GM12892 (cell line): ENCODE results near the gene POLR1H.
A peak's percentile ranks its signal among the peaks of the same experiment; 100 is the strongest.

Experiments used
- DNase-seq: peaks from one replicate; pipeline ENCODE4 v3.0.0; 2011; ENCODE audit not compliant: insufficient read length
- FAIRE-seq: peaks from 2 replicates; lab custom pipeline; 2011; peaks lifted over from hg19 to GRCh38; lab: Jason Lieb, UNC
- POLR2A ChIP-seq: IDR thresholded peaks from 2 replicates; pipeline ENCODE4 v1.6.1; 2011; ENCODE audit warnings: low read depth, low read length, control low read depth
- POLR2AphosphoS5 ChIP-seq: IDR thresholded peaks from 2 replicates; pipeline ENCODE4 v1.6.1; 2011; ENCODE audit warnings: low read depth, low read length, control low read depth
- TAF1 ChIP-seq: IDR thresholded peaks from 2 replicates; pipeline ENCODE4 v1.6.1; 2011; ENCODE audit warnings: low read depth, mild to moderate bottlenecking, control low read depth, low read length, borderline replicate concordance

The POLR1H gene

DNA sequence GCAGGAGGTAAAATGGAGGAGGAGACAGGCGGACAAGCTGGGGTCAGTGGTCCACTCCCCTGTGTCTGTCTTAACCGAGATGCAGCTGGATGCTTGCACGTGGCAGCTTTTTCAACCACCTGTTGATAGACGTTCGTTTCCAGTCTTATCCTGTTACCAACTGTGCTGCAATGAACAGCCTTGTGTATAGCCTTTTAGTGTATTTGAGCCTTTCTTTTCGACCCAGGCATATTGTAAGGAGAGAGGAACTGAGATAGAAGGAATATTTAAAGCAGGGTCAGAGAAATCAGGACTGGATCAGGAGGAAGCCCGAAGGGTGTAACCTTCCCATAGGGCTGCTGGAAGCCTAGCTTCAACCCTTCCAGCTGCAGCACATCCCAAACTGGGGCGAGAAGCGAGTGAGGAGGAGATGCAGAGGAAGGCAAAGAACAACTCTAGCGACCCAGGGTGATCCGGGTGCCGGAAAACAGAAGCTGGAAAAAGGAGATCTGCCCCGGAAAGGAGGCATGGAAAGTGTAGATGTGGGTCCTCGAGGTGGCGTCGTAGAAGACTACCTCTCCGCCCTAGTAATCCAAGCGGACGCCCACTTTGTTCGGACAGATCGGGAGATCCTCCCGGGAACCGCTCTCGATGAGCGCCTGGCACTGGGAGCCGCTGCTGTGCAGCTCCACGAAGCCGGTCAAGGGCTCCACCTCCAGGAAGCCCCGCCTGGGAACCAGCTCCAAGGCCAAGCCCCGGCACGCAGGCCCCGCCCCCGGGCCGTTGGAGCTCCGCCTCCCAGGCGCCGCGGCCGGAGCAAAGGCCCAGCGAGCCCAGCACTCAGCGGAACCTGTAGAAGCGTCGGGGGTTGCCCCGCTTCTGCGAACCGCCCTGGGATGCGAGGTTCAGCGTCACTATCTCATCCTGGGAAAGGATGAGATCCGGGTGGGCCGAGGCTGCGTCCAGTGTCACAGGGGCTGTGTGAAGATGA is 40.7 kb downstream of the POLR1H start:
- DNase-seq (peak; percentile 70), FAIRE-seq (peak; percentile 56)
- TF ChIP-seq POLR2A (no peak), TAF1 (no peak), POLR2AphosphoS5 (no peak)

GRCh38 chr6:30102414-30102969 is 41.4 kb downstream of the POLR1H start:
- FAIRE-seq (no peak), DNase-seq (no peak)
- TF ChIP-seq POLR2AphosphoS5 (no peak), POLR2A (no peak), TAF1 (no peak)

GRCh38 chr6:30102970-30103871 is 42.2 kb downstream of the POLR1H start:
- peak; percentile 65 for DNase-seq
- FAIRE-seq: peak; percentile 82

DNA sequence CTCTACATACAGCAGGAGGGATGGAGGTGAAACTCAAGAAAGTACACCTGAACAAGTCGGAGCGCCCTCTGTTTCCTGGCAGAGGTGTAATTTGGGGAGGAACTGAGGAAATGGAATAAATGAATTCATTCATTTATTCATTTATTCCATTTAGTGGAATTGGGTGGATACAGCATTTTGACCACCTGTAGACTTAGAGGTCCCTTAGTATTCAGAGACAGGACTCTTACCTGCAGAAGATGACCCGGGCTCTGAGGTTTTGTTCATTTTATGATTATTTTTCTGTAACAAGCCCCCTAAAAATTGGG is 42.8 kb downstream of the POLR1H start:
- no peak for TF ChIP-seq POLR2A
- no peak for TF ChIP-seq POLR2AphosphoS5
- TF ChIP-seq TAF1: no peak
- DNase-seq (no peak), FAIRE-seq (no peak)

More at GRCh38 chr6:30102970-30103871, 42.2 kb downstream of the POLR1H start:
- no peak for TF ChIP-seq TAF1
- no peak for TF ChIP-seq POLR2A
- TF ChIP-seq POLR2AphosphoS5: no peak

DNA sequence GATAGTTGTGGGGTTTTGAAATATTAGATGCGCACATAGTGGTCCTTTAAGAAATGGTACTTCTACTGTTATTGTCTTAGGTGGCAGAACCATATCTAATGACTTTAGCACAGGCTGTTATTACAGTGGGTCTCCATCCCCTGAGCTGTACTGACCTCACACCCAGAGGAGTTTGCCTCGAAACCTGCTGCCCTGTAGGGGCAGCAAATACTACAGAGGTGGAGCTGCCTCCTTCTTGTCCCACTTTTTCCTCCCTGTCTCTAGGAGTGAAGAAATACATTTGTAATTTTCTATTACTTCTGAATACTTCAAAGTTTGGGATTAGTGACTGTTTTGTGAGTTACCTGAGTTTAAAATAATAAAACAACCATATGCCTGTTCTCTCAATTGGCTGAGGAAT is 43.6 kb downstream of the POLR1H start:
- no peak for DNase-seq
- no peak for FAIRE-seq
- no peak for TF ChIP-seq TAF1
- TF ChIP-seq POLR2AphosphoS5: no peak
- no peak for TF ChIP-seq POLR2A

DNA sequence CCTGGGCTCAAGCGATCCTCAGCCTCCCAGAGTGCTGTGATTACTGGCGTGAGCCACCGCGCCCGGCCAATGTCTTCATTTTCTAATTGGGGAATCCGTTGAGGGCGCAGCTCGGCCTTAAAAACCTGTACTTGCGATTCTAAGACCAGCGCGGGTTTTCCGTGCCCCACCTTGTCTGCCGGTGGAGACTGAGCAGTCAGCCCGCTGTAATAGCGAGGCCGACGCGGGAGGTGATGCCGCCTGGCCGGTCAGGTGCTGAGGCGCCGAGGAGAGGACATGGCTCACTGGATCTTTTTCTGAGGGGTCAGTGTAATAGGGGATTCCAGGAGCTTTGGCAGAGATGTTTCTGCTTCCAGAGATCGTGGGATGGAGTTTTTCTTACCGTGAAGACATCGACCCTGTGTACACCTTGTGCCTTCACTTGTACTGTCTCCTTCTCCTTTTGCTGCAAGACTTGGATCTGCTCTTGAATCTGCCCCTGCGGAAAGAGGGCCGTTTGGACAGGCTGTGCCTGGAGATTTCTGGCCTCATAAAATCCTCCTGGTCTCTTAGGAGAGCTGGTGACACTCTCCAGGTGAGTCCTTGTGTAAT is 50.3 kb downstream of the POLR1H start:
- TF ChIP-seq POLR2AphosphoS5 (no peak), TAF1 (no peak), POLR2A (no peak)
- FAIRE-seq (no peak), DNase-seq (no peak)

DNA sequence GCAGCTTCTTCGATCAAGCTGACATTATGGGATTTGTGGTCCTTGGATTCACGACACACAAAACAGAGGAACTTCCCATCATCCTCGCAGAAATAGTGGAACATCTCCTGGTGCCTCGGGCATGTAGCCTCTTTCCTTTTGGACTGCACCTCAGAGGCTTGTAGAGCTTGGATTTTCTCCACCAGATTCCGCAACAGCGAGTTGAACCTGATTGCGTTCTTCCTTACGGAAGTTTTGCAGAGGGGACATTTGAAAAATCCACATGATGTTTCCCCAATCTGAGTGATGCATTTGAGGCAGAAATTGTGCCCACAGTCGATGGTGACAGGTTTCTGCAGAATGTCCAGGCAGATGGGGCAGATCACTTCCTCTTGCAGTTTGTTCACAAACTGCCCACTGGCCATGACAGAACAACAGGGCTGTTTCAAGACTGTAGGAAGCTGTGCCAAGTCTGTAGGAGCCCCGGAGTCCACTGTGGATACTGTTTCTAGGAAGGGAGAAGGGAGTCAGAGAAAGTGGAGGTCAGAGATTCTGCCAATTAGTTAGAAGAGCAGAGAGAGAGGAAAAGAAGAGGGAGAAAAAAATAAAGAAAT is 51.4 kb downstream of the POLR1H start:
- no peak for DNase-seq
- TF ChIP-seq POLR2AphosphoS5 (no peak), TAF1 (no peak), POLR2A (no peak)
- FAIRE-seq: no peak

- TF ChIP-seq POLR2AphosphoS5 (no peak), TAF1 (no peak), POLR2A (no peak)
- FAIRE-seq (peak; percentile 57), DNase-seq (no peak)
These were observed 52.1 kb downstream of the POLR1H start, which contains the start of gene TRIM31 for GRCh38 chr6:30113003-30113759. TSS of gene TRIM31 (minus strand) at chr6:30113090. CDS start at chr6:30112805, 285 bp downstream.

- TF ChIP-seq POLR2AphosphoS5 (no peak), POLR2A (no peak), TAF1 (no peak)
- DNase-seq (no peak), FAIRE-seq (no peak)
These were observed 52.8 kb downstream of the POLR1H start for GRCh38 chr6:30113841-30114240.
